ENCODE data around the gene SVIL.
"Not testable (repeated sequence)": the region's sequence is repeated elsewhere in the genome, so short reads cannot be mapped to it uniquely, and the experiment has no call there.

The SVIL gene

DNA sequence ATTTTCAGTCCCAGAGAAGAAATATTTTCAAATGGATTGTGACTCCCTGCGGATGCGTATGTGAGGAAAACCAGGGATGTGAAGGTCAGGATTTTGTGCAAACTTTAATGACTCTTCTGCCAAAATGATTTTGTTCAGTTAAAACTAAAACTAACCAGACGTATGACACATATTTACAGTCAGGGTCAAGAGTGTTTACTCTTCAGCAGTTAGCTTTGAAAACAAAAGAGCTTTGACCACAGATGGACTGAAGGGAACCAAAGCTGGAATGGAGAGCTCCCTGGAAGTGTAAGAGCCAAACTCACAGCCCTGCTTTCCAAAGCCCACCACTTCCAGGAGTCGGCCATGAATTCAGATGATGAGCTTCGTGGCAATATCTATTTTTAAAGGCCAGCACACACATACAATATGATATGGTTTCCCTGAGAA lies 15.5 kb downstream of the SVIL start:
- no peaks in the 10 kb centered on the region for H3K27me3 Mint-ChIP-seq (ENCODE audit: low read depth)
- peaks cover 78% of the 10 kb centered on the region for H3K4me1 Mint-ChIP-seq
- no peak for TF ChIP-seq CTCF (IDR thresholded peaks at IDR 0.05; ENCODE audit: unreplicated experiment in 3 of 3)
- peaks cover 4% of the 10 kb centered on the region for H3K36me3 Mint-ChIP-seq (ENCODE audit: low read depth)
- peak overlapping the region; percentile 90 to 94 (median 92) for H3K27ac Mint-ChIP-seq
- H3K4me3 Mint-ChIP-seq = peak overlapping the region in 2 of 3 experiments; percentile 69 to 84
- H3K9me3 Mint-ChIP-seq = no peaks in the 10 kb centered on the region

DNA sequence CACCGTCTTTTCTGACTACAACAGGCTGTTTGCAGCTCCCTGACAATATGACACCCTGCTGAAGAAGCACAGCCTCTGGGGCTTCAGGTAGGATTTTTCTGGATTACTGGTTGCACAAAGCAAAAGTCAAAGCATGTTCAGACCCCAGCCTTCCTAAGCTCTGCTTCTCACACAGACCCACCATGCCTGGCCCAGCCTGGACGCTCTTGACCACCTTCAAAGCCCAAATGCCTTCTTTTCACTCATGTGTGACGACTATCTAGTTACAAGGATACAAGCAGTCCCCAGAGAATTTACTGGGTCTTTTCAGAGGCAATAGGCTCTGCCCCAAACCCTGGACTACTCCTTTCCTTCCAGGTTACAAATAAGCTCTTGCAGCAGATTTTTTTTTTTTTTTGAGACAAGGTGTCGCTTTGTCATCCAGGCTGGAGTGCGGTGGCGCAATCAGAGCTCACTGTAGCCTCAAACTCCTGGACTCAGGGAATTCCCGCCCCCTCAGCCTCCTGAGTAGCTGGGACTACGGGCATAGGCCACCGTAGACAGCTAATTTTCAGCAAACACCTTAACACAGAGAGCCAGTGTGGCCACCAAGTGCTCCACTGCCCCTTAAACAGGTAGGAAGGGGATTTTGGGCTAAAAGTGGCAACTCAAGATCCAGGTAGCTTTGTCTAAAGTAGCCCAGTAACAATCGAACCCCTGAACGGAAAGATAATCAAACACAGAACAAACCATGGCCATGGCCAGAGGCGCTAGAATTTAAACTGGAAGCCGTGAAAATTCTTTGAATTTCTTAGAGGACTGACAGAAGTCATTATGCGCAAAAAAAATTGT lies 16.2 kb downstream of the SVIL start:
- H3K36me3 Mint-ChIP-seq (ENCODE audit: low read depth) = peaks cover 4% of the 10 kb centered on the region
- H3K4me3 Mint-ChIP-seq = peak overlapping the region in 2 of 3 experiments; percentile 70 to 84
- no peaks in the 10 kb centered on the region for H3K27me3 Mint-ChIP-seq (ENCODE audit: low read depth)
- peaks cover 81% of the 10 kb centered on the region for H3K4me1 Mint-ChIP-seq
- peak overlapping the region; percentile 90 to 94 (median 92) for H3K27ac Mint-ChIP-seq
- H3K9me3 Mint-ChIP-seq = no peaks in the 10 kb centered on the region
- TF ChIP-seq CTCF (IDR thresholded peaks at IDR 0.05; ENCODE audit: unreplicated experiment in 3 of 3) = no peak

- Mint-ChIP-seq H3K27ac (peak overlapping the region; percentile 90 to 94 (median 92)), H3K4me1 (peaks cover 76% of the 10 kb centered on the region), H3K27me3 (ENCODE audit: low read depth) (no peaks in the 10 kb centered on the region), H3K9me3 (no peaks in the 10 kb centered on the region), H3K4me3 (peak overlapping the region in 2 of 3 experiments; percentile 62 to 75), H3K36me3 (ENCODE audit: low read depth) (peaks cover 4% of the 10 kb centered on the region)
- no peak for TF ChIP-seq CTCF (IDR thresholded peaks at IDR 0.05; ENCODE audit: unreplicated experiment in 3 of 3)
These were observed 16.9 kb downstream of the SVIL start for GRCh38 chr10:29617880-29618340.

DNA sequence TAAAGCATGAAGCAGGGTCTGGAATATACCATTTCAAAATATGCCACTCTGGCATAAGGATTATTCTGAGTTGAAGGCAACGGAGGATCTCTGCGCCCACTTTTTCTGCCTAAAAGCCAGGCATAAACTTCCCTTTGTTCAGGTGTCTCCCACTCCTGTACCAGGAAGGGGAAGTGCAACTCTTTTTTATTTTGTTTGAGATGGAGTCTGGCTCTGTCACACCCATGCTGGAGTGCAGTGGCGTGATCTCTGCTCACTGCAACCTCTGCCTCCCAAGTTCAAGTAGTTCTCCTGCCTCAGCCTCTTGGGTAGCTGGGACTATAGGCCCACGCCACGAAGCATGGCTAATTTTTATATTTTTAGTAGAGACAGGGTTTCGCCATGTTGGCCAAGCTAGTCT lies 18.2 kb downstream of the SVIL start:
- peaks cover 11% of the 10 kb centered on the region for H3K36me3 Mint-ChIP-seq (ENCODE audit: low read depth)
- H3K4me1 Mint-ChIP-seq = peaks cover 78% of the 10 kb centered on the region
- H3K27ac Mint-ChIP-seq = no peak overlapping the region
- H3K27me3 Mint-ChIP-seq (ENCODE audit: low read depth) = no peaks in the 10 kb centered on the region
- TF ChIP-seq CTCF (IDR thresholded peaks at IDR 0.05; ENCODE audit: unreplicated experiment in 3 of 3) = no peak
- no peaks in the 10 kb centered on the region for H3K9me3 Mint-ChIP-seq
- no peak overlapping the region for H3K4me3 Mint-ChIP-seq

DNA sequence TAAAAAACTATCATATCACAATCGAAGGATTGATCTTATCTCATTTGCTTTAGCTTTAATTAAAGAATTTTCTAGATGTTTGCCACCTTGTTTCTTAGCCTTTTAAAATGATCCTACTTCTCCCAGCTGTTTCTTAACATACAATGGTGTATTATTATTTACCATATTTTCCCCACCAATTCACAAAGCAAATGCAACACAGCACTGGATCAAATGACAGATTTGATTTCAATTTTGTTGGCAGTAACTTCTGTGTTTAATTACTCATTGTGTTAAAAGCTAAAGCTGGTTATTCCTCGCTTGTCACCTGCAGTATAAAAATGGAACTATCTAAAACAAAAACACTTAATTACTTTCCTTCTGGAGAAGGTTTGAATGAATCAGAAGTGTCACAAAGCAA lies 19.6 kb downstream of the SVIL start:
- H3K9me3 Mint-ChIP-seq = no peaks in the 10 kb centered on the region
- H3K36me3 Mint-ChIP-seq (ENCODE audit: low read depth) = peaks cover 23% of the 10 kb centered on the region
- no peak for TF ChIP-seq CTCF (IDR thresholded peaks at IDR 0.05; ENCODE audit: unreplicated experiment in 3 of 3)
- peaks cover 82% of the 10 kb centered on the region for H3K4me1 Mint-ChIP-seq
- no peaks in the 10 kb centered on the region for H3K27me3 Mint-ChIP-seq (ENCODE audit: low read depth)
- H3K27ac Mint-ChIP-seq = peak overlapping the region in 2 of 3 experiments; percentile 32 to 50
- H3K4me3 Mint-ChIP-seq = no peak overlapping the region

DNA sequence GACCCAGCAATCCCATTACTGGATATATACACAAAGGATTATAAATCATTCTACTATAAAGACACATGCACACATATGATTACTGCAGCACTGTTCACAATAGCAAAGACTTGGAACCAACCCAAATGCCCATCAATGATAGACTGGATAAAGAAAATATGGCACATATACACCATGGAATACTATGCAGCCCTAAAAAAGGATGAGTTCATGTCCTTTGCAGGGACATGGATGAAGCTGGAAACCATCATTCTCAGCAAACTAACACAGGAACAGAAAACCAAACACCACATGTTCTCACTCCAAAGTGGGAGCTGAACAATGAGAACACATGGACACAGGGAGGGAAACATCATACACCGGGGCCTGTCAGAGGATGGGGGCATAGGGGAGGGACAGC lies 20.5 kb downstream of the SVIL start:
- peaks cover 79% of the 10 kb centered on the region for H3K4me1 Mint-ChIP-seq
- H3K27ac Mint-ChIP-seq; H3K9me3 Mint-ChIP-seq; H3K27me3 Mint-ChIP-seq (ENCODE audit: low read depth); H3K4me3 Mint-ChIP-seq: not testable (repeated sequence)
- peaks cover 27% of the 10 kb centered on the region for H3K36me3 Mint-ChIP-seq (ENCODE audit: low read depth)
